ENCODE measurements around the gene FUT8.

The FUT8 gene

DNA sequence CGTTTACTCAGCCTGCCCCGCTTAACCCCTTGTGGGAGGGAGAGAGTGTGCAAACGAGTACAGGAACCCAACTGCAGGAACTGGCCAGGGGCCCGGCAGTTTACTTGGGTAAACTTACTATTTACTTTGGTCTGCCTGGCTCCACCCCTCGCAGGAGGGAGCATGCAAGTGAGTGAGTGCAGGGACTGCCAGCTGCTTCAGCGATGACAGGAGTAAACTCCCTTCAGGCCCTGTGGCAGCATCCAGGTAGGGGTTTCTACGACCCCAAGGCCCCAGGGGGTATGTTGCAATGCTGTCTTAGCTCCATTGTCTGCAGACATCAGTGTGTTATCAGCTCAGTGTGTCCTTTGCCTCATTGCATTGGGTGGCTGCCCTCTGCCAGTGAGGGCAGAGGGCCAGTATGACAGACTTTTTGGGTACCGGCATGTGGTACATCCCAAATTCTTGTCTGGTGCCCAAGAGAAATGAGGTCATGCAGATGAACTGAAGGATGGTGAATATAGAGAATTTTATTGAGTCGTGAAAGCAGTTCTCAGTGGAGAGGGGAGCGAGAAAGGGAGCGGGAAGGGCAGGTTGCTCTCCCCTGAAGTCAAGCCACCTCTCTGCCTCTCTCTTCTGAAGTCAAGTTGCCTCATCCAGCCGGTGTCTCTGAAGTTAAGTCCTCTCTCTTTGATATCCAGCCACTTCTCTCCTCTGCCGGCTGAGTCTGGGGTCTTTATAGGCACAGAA lies 181.8 kb downstream of the FUT8 start:
- Histone ChIP-seq H3K79me2 (peaks cover 4% of the 10 kb centered on the region), H3K9ac (no peak overlapping the region), H3K4me1 (no peaks in the 10 kb centered on the region), H3K27ac (no peak overlapping the region), H3K9me3 (ENCODE audit: control insufficient read depth, low read length) (no peaks in the 10 kb centered on the region), H3K4me2 (ENCODE audit: low read length) (no peak overlapping the region), H2AFZ (no peak overlapping the region), H3K27me3 (ENCODE audit: control insufficient read depth, insufficient read depth, low read length) (no peaks in the 10 kb centered on the region), H3K36me3 (ENCODE audit: control insufficient read depth, insufficient read depth, low read length) (no peaks in the 10 kb centered on the region), H3K4me3 (ENCODE audit: low read depth, low read length) (no peak overlapping the region)
- TF ChIP-seq, protein P1, sequence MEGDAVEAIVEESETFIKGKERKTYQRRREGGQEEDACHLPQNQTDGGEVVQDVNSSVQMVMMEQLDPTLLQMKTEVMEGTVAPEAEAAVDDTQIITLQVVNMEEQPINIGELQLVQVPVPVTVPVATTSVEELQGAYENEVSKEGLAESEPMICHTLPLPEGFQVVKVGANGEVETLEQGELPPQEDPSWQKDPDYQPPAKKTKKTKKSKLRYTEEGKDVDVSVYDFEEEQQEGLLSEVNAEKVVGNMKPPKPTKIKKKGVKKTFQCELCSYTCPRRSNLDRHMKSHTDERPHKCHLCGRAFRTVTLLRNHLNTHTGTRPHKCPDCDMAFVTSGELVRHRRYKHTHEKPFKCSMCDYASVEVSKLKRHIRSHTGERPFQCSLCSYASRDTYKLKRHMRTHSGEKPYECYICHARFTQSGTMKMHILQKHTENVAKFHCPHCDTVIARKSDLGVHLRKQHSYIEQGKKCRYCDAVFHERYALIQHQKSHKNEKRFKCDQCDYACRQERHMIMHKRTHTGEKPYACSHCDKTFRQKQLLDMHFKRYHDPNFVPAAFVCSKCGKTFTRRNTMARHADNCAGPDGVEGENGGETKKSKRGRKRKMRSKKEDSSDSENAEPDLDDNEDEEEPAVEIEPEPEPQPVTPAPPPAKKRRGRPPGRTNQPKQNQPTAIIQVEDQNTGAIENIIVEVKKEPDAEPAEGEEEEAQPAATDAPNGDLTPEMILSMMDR (IDR thresholded peaks at IDR 0.05): no peak

DNA sequence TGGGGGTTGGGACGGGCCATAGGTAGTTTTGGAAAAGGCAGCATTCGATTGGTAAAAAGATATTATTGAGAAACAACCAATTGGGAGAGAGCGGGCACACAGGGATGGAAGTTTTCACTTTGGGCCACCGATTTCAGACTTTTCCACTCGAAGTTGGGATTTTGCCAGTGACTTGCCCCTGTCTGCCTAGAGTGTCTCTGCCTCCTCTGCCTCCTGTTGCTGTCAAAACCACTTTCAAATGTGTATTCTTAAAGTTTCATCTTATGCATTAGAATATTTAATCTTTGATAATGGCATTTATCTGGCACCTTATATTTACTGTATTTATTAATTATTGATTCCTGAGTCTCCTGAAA lies 182.3 kb downstream of the FUT8 start:
- no peaks in the 10 kb centered on the region for H3K9me3 ChIP-seq (ENCODE audit: control insufficient read depth, low read length)
- TF ChIP-seq, protein P1 (IDR thresholded peaks at IDR 0.05): no peak
- no peak overlapping the region for H2AFZ ChIP-seq
- peaks cover 4% of the 10 kb centered on the region for H3K79me2 ChIP-seq
- H3K4me3 ChIP-seq (ENCODE audit: low read depth, low read length): no peak overlapping the region
- H3K4me2 ChIP-seq (ENCODE audit: low read length): no peak overlapping the region
- no peak overlapping the region for H3K27ac ChIP-seq
- H3K9ac ChIP-seq: no peak overlapping the region
- no peaks in the 10 kb centered on the region for H3K4me1 ChIP-seq
- H3K36me3 ChIP-seq (ENCODE audit: control insufficient read depth, insufficient read depth, low read length): no peaks in the 10 kb centered on the region
- H3K27me3 ChIP-seq (ENCODE audit: control insufficient read depth, insufficient read depth, low read length): no peaks in the 10 kb centered on the region

DNA sequence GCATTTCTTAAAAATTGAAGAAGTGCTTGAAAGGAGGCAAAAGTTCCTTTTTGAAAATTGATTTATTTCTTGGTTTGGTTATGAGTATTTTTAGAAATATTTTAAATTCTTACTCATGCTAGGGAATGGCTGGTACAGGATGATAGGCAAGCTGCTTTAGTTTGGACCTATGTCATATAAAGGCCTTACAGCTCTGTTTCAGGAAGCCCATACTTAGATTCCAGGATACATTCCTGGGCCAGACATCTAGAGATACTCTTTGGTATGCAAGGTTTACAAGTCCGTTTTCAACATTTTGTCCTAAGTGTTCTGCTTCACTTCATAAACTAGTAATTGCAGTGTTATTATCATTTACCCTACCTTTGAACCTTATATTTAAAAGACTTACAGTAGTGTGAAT lies 186.8 kb downstream of the FUT8 start:
- no peaks in the 10 kb centered on the region for H3K4me1 ChIP-seq
- H3K4me3 ChIP-seq (ENCODE audit: low read depth, low read length): no peak overlapping the region
- TF ChIP-seq, protein P1 (IDR thresholded peaks at IDR 0.05): no peak
- no peaks in the 10 kb centered on the region for H3K9me3 ChIP-seq (ENCODE audit: control insufficient read depth, low read length)
- no peak overlapping the region for H3K4me2 ChIP-seq (ENCODE audit: low read length)
- peaks cover under 1% of the 10 kb centered on the region for H3K79me2 ChIP-seq
- H3K27ac ChIP-seq: no peak overlapping the region
- no peaks in the 10 kb centered on the region for H3K27me3 ChIP-seq (ENCODE audit: control insufficient read depth, insufficient read depth, low read length)
- H3K36me3 ChIP-seq (ENCODE audit: control insufficient read depth, insufficient read depth, low read length): no peaks in the 10 kb centered on the region
- H2AFZ ChIP-seq: no peak overlapping the region
- no peak overlapping the region for H3K9ac ChIP-seq

DNA sequence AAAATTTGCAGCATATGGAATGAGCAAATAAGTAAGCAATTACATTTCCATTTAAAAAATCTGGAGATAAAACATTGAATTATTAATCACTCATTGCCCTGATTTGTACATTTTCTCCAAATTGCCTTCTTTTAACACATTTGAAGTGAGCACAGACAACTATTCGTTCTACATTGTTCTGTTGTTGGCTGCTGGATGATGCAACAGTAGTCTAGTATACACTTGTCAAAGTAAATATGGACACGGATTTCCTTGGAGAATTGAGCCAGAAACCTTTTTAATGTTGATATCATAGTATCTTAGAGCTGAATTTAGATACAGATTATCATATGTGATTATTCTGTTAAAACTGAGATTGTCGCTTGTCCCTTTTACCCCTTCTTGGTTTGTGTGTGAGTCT lies 188.2 kb downstream of the FUT8 start:
- Histone ChIP-seq H3K36me3 (ENCODE audit: control insufficient read depth, insufficient read depth, low read length) (no peaks in the 10 kb centered on the region), H2AFZ (no peak overlapping the region), H3K4me2 (ENCODE audit: low read length) (no peak overlapping the region), H3K27ac (no peak overlapping the region), H3K9ac (no peak overlapping the region), H3K79me2 (no peaks in the 10 kb centered on the region), H3K27me3 (ENCODE audit: control insufficient read depth, insufficient read depth, low read length) (no peaks in the 10 kb centered on the region), H3K4me1 (no peaks in the 10 kb centered on the region), H3K9me3 (ENCODE audit: control insufficient read depth, low read length) (no peaks in the 10 kb centered on the region), H3K4me3 (ENCODE audit: low read depth, low read length) (no peak overlapping the region)
- TF ChIP-seq, protein P1 (IDR thresholded peaks at IDR 0.05): no peak

DNA sequence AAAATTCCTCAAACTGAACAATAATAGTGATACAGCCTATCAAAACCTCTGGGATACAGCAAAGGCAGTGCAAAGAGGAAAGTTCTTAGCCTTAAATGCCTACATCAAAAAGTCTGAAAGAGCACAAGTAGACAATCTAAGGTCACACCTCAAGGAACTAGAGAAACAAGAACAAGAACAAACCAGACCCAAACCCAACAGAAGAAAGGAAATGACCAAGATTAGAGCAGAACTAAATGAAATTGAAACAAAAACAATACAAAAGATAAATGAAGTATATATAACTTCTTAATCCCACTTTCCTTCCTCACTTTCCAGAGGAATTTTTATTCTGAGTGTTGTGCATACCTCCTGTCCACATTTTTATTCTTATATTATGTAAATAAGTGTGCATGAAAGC lies 192.0 kb downstream of the FUT8 start:
- no peak overlapping the region for H3K27ac ChIP-seq
- H3K4me3 ChIP-seq (ENCODE audit: low read depth, low read length): no peak overlapping the region
- no peak overlapping the region for H3K9ac ChIP-seq
- H3K36me3 ChIP-seq (ENCODE audit: control insufficient read depth, insufficient read depth, low read length): no peaks in the 10 kb centered on the region
- no peaks in the 10 kb centered on the region for H3K9me3 ChIP-seq (ENCODE audit: control insufficient read depth, low read length)
- no peak overlapping the region for H2AFZ ChIP-seq
- no peaks in the 10 kb centered on the region for H3K79me2 ChIP-seq
- H3K4me1 ChIP-seq: no peaks in the 10 kb centered on the region
- no peak overlapping the region for H3K4me2 ChIP-seq (ENCODE audit: low read length)
- TF ChIP-seq, protein P1 (IDR thresholded peaks at IDR 0.05): no peak
- H3K27me3 ChIP-seq (ENCODE audit: control insufficient read depth, insufficient read depth, low read length): no peaks in the 10 kb centered on the region
